Stimulated activated CD4-positive, alpha-beta T cell treated with anti-CD3 and anti-CD28 coated beads, Interleukin-1b, Interleukin-23, amount 100 ng/mL, for 1 hour (primary cell): ENCODE data around the gene NPEPPS.
"Not testable (repeated sequence)": the region's sequence is repeated elsewhere in the genome, so short reads cannot be mapped to it uniquely, and the experiment has no call there.

Experiments
- DNase-seq, 2 donors: peaks; one replicate each; pipeline ENCODE4 v3.0.0-alpha.2; 2020; ENCODE audit warnings: low read depth in 2 of 2

Gene NPEPPS, protein sequence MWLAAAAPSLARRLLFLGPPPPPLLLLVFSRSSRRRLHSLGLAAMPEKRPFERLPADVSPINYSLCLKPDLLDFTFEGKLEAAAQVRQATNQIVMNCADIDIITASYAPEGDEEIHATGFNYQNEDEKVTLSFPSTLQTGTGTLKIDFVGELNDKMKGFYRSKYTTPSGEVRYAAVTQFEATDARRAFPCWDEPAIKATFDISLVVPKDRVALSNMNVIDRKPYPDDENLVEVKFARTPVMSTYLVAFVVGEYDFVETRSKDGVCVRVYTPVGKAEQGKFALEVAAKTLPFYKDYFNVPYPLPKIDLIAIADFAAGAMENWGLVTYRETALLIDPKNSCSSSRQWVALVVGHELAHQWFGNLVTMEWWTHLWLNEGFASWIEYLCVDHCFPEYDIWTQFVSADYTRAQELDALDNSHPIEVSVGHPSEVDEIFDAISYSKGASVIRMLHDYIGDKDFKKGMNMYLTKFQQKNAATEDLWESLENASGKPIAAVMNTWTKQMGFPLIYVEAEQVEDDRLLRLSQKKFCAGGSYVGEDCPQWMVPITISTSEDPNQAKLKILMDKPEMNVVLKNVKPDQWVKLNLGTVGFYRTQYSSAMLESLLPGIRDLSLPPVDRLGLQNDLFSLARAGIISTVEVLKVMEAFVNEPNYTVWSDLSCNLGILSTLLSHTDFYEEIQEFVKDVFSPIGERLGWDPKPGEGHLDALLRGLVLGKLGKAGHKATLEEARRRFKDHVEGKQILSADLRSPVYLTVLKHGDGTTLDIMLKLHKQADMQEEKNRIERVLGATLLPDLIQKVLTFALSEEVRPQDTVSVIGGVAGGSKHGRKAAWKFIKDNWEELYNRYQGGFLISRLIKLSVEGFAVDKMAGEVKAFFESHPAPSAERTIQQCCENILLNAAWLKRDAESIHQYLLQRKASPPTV

DNA sequence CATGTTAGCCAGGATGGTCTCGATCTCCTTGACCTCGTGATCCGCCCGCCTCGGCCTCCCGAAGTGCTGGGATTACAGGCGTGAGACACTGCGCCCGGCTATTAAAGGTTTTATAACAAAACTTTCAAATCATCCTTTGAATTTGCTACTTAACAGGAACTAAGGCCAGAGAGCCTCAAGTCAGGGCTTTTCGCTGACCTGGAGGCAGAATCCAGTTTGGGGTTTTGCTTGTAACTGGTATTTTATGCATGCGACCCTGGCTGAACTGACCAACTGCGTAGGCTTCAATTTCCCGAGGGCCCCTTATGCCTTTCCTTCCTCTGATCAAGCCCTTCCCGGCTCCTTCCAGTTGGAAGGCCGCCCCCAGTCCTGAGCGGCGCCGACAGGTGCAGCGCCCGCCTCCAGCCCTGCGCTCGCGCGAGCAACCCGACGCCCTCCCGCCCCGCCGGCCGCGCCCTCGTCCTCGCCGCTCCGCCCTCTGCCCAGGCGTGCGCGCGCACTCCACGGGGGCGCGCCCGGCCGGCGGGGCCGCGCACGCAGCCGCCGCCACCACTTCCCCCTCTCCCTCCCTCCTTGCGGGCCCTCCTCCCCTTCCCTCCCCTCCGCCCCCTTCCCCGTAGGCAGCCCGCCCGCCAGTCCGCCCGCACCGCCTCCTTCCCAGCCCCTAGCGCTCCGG, at the start of gene NPEPPS:
TSS of gene NPEPPS (plus strand) at position 552 of the 676 bp plus-strand sequence. CDS start 193 bp downstream, outside the sequence.
- DNase-seq = peak; percentile 64 to 82

DNA sequence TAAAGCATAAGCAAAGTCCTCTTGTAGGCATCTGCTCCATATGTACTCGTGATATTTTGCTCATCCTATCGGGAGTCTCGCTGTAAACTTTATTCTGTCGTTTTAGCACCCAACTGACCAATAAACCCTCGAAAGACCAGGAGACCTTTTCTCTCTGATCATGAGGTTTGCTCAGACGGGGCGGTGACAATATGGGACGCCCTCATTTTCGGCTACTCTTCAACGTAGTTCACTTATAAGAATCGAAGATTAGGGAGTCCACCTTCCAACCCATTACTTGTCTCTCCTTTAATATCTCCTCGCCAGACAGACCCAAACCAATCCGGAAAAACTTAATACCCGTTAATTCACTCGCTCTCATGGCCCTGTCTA, 39.1 kb upstream of the NPEPPS start:
- DNase-seq = not testable (repeated sequence)

DNA sequence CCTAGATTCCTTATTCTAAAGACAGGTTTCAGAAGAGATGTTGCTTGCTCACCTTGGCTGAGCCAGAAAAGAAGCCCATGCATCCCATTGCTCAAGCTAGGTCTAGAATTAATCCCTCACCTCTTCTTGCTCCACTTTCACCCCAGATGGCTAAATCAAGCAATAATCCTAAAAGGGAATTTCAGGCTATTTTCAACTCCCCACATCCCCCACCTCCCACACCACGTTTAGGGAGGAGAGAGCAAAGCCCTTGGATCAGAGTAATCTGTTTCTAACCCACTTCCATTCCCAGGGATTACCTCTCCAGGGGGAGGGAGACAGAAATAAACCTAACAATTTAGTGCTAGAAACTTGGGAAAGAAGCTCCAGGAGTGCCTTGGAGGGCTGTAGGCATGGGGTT, 31.8 kb upstream of the NPEPPS start:
- DNase-seq = not testable (repeated sequence)

DNA sequence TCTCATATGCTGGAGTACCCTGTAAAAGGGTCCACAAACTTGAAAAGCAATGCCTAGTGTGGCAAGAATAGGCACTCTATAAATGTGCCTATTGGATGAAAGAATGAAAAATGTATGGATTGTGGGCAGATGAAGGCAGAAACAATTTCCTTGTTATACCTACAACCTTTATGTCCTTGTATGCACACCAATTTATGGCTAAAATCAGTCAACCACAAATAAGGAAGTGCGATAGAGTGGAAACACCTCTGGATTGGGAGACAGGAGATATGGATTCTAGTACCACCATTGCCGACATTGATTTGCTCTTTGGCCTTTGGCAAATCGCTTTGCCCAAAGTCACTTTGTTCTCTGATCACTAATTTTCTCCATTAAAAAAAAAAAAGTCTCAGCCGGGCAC, 31.4 kb upstream of the NPEPPS start:
- DNase-seq = not testable (repeated sequence)

DNA sequence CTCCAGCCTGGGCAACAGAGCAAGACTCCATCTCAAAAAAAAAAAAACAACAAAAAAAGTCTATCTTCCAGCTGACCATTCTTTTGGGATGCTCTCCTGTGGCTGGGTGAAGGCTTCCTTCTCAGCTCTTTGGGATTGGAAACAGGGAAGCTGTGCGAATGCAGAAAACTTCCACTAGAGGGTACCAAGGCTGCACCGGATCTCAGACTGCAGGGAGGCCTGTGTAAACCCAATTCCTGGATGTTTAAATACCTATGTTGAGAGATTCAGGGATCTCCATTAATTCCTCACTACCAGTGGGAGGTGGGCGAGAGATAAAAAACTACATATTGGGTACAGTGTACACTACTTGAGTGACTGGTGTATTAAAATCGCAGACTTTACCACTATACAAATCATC, 30.3 kb upstream of the NPEPPS start:
- not testable (repeated sequence) for DNase-seq

DNA sequence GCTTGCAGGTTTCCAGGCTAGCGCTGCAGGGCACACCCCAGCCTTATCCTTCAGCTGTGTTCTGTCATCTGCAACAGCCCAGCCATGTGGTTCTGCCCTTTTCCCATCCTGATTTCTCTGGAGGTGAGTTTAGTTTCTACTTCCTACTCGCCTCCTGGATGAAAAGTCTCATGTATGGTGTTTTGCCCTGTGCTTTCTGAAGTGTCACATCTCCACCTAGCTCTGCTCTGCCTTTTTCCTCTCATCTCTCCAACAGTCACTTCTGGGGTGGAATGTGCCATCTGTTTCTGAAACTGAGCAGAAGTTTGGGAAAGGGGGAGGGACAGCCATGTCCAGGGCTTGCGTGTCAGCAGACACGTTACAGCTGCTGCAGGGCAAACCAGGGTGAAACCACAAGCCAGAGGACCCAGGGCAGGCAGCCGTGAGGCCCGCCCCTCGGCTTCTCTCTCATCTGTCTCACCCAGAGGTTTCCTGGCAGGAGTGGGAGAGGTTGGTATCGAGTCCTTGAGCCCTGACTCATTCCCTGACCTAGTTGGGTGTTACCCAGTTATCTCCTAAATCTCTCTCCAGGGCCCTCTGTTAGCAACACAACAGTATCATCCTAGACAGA, 28.7 kb upstream of the NPEPPS start:
- not testable (repeated sequence) for DNase-seq

DNA sequence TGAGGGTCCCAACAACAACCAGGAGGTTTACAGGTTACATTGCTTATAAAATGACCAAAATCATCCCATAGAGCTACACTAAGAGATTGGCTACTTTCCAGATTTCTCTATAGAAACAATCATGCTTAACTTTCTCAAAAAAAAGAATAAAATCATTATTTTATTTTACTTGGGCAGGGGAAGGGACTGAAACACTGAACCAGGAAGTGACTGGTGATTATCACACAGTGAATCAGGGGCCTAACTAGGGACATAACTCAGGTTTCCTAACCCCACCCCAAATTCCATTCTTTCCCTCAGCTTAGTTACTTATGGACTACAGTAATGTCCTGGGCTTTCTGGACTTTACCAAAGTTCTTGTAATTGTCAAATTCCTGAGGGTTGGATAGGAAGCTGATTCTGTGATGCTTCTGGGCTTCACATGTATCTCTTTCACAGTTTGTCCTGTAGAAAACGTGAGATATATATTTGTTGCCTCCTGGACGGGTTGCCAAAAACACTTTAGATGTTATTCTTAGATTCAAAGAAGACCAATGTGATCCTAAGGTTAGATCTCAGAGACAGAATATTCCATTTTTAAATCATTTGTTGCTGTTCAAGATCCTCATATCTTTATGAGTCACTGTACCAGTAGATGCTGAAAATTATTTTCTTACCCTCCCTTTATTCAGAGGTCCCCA, 28.0 kb upstream of the NPEPPS start:
- not testable (repeated sequence) for DNase-seq

DNA sequence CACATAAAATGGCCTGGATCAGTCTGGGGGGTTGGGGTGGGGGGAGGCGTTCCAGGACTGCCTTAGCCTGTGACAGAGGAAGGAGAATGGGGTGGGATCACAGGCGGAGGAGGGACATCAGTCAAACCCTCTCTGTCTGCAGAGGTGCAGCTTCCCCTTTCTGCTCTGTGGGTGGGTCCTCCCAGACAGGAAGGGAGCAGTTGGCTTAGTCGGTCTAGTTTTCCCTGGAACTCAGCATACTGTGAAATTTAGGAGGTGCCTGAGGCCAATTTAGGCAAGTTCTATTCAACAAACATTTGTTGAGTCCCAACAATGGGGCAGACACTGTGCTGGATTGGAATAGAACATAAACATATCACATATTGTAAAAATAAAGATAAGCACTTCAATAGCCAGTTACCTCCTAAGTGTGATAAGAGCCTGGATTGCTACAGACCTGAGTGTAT, 19.2 kb upstream of the NPEPPS start:
- DNase-seq = not testable (repeated sequence)

DNA sequence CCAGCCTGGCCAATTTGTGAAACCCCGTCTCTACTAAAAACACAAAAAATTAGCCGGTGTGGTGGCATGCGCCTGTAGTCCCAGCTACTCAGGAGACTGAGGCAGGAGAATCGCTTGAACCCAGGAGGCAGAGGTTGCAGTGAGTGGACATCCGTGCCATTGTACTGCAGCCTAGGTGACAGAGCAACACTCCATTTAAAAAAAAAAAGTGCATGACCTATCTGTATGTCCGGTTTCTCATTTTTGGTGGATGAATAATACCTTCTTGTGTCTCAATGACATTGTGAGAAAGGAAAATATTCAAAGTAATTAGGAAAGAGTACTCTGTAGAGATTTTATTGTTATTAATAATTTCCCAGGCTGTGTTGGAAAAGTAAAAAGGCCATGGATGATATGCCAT, 17.6 kb upstream of the NPEPPS start:
- DNase-seq = not testable (repeated sequence)

DNA sequence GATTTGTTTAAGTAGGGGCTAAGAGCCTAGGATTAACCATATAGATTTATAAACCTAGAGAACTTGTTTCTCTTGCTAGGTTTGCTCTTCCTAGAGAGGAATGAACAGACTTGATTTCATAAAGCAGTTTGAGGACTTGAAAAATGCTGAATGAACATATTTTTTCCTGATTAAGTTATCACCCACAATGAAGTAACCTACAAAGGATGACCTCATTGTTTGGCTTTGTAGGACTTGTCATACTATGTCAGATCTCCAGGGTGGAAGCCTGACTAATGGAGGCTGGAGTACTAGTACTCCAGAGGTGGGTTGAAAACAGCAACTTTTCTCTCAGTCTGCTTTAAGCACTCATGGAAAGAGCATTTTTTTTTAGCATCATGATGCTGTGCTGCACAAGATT, 12.0 kb upstream of the NPEPPS start:
- DNase-seq = not testable (repeated sequence)

DNA sequence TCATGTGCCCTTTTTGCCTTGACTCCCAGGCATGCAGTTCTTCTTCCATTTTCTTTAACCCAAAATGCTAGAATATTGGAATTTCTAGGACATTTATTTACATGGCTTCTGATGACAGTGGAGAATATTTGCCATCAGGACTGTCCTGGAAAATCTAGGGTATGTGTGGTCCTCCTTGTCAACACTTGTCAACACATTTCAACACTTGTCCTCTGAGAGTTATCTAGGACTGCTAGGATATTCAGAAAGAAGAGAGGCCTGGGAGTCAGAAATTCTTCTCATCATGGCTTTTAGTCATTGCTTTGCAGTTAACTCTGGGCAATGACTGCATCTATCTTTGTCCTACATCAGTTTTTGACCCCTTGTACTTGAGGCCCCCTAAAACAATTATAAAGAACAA, 11.5 kb upstream of the NPEPPS start:
- not testable (repeated sequence) for DNase-seq

DNA sequence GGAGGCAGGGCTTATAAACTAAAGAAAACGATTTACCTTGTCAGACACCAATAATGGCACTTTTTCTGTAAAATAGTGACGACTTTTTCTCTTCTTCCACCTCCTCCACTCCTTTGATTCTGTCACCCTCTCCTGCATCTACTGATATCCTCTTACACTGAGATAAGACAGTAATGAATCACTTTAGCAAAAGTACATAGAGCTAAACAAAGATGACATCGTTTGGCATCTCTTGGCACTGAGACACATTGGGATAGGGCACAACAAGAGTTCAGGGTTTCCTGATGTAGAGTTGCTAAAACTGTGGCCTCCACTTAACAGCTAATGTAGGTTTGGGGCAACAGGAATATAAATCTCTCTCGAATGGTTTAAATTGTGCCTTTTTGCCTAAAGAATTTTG, 10.6 kb upstream of the NPEPPS start:
- DNase-seq = not testable (repeated sequence)

DNA sequence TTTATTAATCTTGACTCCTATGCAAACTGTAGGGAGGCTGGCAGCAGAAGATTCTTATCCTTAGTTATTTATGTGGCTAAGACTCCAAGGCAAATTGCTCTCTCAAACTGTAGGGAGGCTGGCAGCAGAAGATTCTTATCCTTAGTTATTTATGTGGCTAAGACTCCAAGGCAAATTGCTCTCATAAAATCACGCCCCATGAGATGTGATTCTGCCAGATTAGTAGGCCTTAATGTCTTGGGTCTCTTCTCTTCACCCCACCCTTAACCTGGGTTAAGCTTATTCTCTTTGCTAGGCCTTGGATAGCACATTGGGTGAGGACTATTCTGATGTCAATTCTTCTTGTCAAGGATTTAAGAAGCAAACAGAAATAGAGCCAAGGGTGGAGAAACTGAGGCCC, 9.5 kb upstream of the NPEPPS start:
- not testable (repeated sequence) for DNase-seq

DNA sequence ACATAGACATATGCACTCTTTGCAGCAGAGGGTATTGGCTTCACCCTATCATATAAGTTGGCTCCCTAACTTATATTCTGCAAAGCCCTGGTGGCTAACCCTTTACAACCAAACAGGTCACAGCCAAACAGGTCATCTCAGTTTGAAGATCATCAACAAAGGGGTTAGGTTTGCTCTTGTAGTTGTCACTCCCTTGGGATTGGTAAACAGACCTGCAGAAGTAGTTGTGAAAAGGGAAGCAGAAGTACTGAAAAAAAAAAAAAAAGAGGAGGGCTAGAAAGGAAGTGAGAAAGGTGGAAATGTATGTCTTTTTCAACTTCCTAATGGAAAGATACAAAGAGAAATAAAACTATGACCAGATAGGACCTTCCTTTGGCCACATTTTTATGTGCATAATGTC, 8.6 kb upstream of the NPEPPS start:
- DNase-seq = not testable (repeated sequence)

DNA sequence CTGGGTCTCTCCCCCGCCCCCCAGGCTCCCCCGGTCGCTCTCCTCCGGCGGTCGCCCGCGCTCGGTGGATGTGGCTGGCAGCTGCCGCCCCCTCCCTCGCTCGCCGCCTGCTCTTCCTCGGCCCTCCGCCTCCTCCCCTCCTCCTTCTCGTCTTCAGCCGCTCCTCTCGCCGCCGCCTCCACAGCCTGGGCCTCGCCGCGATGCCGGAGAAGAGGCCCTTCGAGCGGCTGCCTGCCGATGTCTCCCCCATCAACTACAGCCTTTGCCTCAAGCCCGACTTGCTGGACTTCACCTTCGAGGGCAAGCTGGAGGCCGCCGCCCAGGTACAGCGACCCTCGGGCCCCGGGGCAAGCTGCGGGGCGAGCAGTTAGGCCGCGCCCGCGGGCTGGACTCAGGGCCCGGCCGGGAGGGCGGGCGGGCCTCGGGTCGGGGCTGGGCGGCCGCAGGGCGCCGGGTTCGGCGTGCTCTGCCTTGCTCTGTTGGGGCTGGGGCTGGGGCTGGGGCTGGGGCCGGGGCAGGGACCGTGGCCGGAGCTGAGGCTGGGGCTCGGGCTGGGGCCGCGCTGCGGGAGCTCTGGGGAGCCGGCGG, 419 bp downstream of the NPEPPS start:
- DNase-seq = not testable (repeated sequence)

DNA sequence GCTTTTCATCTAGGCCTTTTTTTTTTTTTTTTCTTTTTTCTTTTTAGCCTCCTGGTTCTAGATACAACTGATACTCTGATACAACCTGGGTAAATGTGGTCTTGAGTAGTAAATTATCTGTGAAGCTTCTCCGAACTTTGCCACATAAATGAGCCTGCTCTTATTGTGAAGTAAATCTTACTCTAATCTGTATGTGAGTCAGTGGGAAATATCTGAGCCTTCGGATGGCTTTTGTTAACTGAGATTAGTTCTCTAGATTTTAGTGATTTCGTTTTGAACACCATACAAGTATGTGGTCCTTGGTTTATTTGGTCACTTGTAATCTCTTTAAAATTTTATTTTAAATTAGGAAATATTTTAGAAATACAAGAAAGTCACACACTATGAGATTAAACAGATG, 8.2 kb downstream of the NPEPPS start:
- DNase-seq = not testable (repeated sequence)

DNA sequence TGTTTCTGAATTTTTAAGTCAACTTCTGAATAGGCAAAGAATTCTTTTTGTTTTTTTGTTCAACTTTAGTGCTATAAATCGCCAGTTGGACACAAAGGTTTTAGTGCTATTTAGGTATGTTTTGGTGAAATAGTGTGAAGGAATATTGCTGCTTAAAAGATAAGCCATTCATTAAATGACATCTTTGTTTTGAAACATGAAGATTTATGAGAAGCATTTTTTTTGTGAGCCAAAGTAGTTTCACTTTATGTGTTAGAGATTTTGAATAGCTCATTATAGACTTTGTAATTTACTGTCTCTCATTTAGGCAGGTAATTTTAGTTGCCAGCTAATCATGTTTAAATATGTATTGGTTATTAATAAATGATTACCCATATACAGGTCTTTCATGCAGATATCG, 10.8 kb downstream of the NPEPPS start:
- not testable (repeated sequence) for DNase-seq

DNA sequence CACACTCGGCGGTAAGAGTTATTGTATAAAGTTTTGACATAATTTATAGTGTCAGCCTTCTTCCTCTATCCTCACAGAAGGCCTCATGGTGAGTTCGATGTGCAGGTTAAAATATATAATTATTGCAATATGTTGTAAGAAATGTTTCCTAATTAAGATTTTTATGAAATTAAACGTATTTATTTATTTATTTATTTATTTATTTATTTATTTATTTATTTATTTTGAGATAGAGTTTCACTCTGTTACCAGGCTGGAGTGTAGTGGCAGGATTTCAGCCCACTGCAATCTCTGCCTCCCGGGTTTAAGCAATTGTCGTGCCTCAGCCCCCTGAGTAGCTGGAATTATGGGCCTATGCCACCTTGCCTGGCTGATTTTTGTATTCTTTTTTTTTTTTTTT, 13.4 kb downstream of the NPEPPS start:
- DNase-seq = not testable (repeated sequence)

DNA sequence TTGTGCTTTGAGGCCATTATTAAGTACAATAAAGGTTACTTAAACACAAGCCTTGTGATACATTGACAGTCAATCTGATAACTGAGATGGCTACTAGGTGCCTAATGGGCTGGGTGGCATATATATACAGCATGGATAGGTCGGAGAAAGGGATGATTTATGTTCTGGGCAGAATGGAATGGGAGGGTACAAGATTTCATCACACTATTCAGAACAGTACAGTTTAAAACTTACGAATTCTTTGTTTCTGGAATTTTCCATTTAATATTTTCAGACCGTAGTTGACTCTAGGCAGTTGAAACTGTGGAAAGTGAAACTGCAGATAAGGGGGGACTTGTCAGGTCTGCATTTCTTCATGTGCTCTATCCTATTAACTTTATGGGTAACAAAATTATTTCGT, 23.8 kb downstream of the NPEPPS start:
- DNase-seq = not testable (repeated sequence)

DNA sequence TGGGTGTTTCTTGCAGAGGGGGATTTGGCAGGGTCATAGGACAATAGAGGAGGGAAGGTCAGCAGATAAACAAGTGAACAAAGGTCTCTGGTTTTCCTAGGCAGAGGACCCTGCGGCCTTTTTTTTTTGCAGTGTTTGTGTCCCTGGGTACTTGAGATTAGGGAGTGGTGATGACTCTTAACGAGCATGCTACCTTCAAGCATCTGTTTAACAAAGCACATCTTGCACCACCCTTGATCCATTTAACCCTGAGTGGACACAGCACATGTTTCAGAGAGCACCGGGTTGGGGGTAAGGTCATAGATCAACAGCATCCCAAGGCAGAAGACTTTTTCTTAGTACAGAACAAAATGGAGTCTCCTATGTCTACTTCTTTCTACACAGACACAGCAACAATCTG, 25.2 kb downstream of the NPEPPS start:
- not testable (repeated sequence) for DNase-seq
